ENCODE results near the gene FOXD3.

The FOXD3 gene

GRCh38 chr1:63327417-63328054 lies 5.2 kb downstream of the FOXD3 start:
- DNase-seq (ENCODE audit: low read depth, low spot score): no peak
- peak; percentile 85 for TF ChIP-seq CTCF (IDR thresholded peaks at IDR 0.05; ENCODE audit: insufficient read depth, low read length, missing control alignments)
- H3K4me3 ChIP-seq (ENCODE audit: low read depth, low read length): no peak overlapping the region
- CTCF ChIA-PET: interaction anchor here (1.1 to 4.5 kb wide), 9 partner anchors 8 to 227 kb away, joined by 3 to 21 read pairs (median 5); no protein-coding TSS in a partner anchor
- POLR2A ChIA-PET: interaction anchor here (0.6 kb wide), 1 partner anchor 10 kb away, joined by 3 read pairs; no protein-coding TSS in a partner anchor

- ChIA-PET POLR2A (interaction anchor here (0.6 kb wide), 1 partner anchor 9 kb away, joined by 3 read pairs; no protein-coding TSS in a partner anchor), CTCF (interaction anchor here (1.0 to 4.5 kb wide), 5 partner anchors 10 to 209 kb away, joined by 3 to 21 read pairs (median 5); no protein-coding TSS in a partner anchor)
- H3K4me3 ChIP-seq (ENCODE audit: low read depth, low read length): no peak overlapping the region
- DNase-seq (ENCODE audit: low read depth, low spot score): no peak
- TF ChIP-seq CTCF (IDR thresholded peaks at IDR 0.05; ENCODE audit: insufficient read depth, low read length, missing control alignments): no peak
Observed at GRCh38 chr1:63328122-63328521, 5.8 kb downstream of the FOXD3 start.

- ChIA-PET POLR2A (no interaction called here), CTCF (interaction anchor here (1.0 to 4.5 kb wide), 2 partner anchors 11 to 209 kb away, joined by 3 to 21 read pairs; no protein-coding TSS in a partner anchor)
- TF ChIP-seq CTCF (IDR thresholded peaks at IDR 0.05; ENCODE audit: insufficient read depth, low read length, missing control alignments): no peak
- no peak for DNase-seq (ENCODE audit: low read depth, low spot score)
- no peak overlapping the region for H3K4me3 ChIP-seq (ENCODE audit: low read depth, low read length)
Observed at GRCh38 chr1:63328781-63329180, 6.4 kb downstream of the FOXD3 start.

GRCh38 chr1:63329621-63330330 lies 7.4 kb downstream of the FOXD3 start:
- ChIA-PET CTCF (interaction anchor here (0.8 to 1.5 kb wide), 2 partner anchors 15 to 208 kb away, joined by 3 read pairs; no protein-coding TSS in a partner anchor), POLR2A (no interaction called here)
- DNase-seq (ENCODE audit: low read depth, low spot score): no peak
- no peak overlapping the region for H3K4me3 ChIP-seq (ENCODE audit: low read depth, low read length)
- TF ChIP-seq CTCF (IDR thresholded peaks at IDR 0.05; ENCODE audit: insufficient read depth, low read length, missing control alignments): no peak

GRCh38 chr1:63330331-63330916 lies 8.1 kb downstream of the FOXD3 start:
- no peak for TF ChIP-seq CTCF (IDR thresholded peaks at IDR 0.05; ENCODE audit: insufficient read depth, low read length, missing control alignments)
- H3K4me3 ChIP-seq (ENCODE audit: low read depth, low read length): no peak overlapping the region
- CTCF ChIA-PET: interaction anchor here (0.8 to 1.5 kb wide), 2 partner anchors 14 to 208 kb away, joined by 3 read pairs; no protein-coding TSS in a partner anchor
- POLR2A ChIA-PET: no interaction called here
- no peak for DNase-seq (ENCODE audit: low read depth, low spot score)

- POLR2A ChIA-PET: no interaction called here
- no peak overlapping the region for H3K4me3 ChIP-seq (ENCODE audit: low read depth, low read length)
- no peak for DNase-seq (ENCODE audit: low read depth, low spot score)
- TF ChIP-seq CTCF (IDR thresholded peaks at IDR 0.05; ENCODE audit: insufficient read depth, low read length, missing control alignments): no peak
- CTCF ChIA-PET: no interaction called here
Observed at GRCh38 chr1:63342402-63342801, 20.0 kb downstream of the FOXD3 start.
